ENCODE results near the gene ALDH16A1.

GRCh38 chr19:49419173-49419572, 33.9 kb upstream of the ALDH16A1 start:
- TF ChIP-seq POLR2A (IDR thresholded peaks at IDR 0.05; ENCODE audit: low read depth, low read length) (no peak), POLR2AphosphoS5 (IDR thresholded peaks at IDR 0.05; ENCODE audit: low read depth, low read length) (no peak)

Measured in GM12892 (cell line).